ENCODE data around the gene GFOD1.

GFOD1 gene, protein sequence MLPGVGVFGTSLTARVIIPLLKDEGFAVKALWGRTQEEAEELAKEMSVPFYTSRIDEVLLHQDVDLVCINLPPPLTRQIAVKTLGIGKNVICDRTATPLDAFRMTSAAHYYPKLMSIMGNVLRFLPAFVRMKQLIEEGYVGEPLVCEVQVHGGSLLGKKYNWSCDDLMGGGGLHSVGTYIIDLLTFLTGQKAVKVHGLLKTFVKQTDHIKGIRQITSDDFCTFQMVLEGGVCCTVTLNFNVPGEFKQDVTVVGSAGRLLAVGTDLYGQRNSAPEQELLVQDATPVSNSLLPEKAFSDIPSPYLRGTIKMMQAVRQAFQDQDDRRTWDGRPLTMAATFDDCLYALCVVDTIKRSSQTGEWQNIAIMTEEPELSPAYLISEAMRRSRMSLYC

DNA sequence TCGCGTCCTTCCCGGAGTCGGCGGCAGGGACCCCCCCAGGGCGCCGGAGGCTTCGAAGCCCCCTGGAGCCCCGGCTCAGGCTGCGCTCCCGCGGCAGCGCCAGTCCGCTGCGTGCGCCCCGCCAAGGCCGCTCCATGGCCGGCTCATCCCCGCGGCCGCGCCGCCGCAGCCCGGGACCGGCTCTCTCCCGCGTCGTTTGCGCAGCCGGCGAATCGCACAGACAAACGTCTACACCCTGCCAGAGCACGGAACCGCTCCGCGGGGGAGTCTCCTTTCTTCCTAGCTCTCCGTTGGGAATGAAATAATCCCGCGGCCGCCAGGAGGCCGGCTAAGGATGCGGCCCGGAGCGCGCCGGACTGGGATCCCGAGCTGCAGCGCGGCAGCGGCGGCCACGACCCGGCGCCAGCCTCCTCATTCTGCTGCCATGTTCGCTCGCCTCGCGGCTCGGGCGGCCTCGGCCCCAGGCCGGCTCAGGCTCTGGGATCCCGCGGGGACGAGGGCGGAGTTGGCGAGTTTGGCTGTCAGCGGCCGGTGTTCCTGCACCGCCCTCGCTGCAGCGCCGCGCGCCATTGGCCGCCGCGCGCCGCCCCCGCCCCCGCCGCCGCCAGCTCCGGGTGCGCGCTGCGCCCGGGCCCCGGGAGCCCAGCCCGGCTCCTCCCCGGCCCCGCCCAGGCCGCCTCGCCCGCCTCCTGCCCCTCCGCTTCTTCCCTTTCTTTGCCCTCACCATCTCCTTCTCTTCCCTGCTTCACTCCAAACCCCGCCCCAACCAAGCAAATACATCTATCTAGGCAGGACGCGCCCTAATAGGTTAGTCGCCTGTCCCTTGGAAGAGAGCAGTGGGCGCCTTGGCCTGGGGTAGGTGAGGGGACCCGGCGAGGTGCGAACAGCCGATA is at the start of gene GFOD1:
GFOD1 (minus strand) TSS at position 479 of the 893 bp plus-strand sequence. CDS start 710 bp downstream, outside the sequence.
- peak; percentile 93 for ATAC-seq
- H3K36me3 Mint-ChIP-seq, result no peaks in the 10 kb centered on the region
- H3K4me3 Mint-ChIP-seq, result peak within 1 kb of the TSS; percentile 89
- H3K27me3 Mint-ChIP-seq, result no peaks in the 10 kb centered on the region
- H3K4me1 Mint-ChIP-seq, result peaks cover 42% of the 10 kb centered on the region
- H3K9me3 Mint-ChIP-seq, result no peaks in the 10 kb centered on the region
- peak within 1 kb of the TSS; percentile 76 for H3K27ac Mint-ChIP-seq

GRCh38 chr6:13536796-13537526 is 49.6 kb upstream of the GFOD1 start:
- Mint-ChIP-seq H3K9me3 (no peaks in the 10 kb centered on the region), H3K4me3 (no peak overlapping the region), H3K4me1 (peaks cover 16% of the 10 kb centered on the region), H3K27ac (no peak overlapping the region), H3K27me3 (no peaks in the 10 kb centered on the region), H3K36me3 (no peaks in the 10 kb centered on the region)
- no peak for ATAC-seq

DNA sequence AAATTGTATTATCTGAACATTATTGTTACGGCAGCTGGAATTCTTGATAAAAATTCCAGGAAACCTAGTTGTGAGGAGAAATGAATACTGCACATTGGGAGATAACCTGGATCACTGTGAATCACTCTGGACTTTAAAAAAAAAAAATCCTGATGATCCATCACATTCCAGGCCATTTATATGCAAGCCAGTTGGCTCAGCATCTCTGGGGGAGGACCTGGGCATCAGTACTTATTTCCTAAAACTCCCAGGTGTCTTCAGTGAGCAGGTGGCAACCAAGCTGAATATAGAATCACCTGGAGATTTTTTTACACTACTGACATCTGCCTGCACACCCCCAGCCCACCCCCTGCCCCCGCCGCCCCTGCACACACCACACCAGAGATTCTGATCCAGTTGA is 47.9 kb upstream of the GFOD1 start:
- ATAC-seq, result no peak

GRCh38 chr6:13534536-13534935 is 47.1 kb upstream of the GFOD1 start:
- Mint-ChIP-seq H3K4me1 (peaks cover 14% of the 10 kb centered on the region), H3K9me3 (no peaks in the 10 kb centered on the region), H3K27me3 (no peaks in the 10 kb centered on the region), H3K4me3 (no peak overlapping the region), H3K27ac (no peak overlapping the region), H3K36me3 (no peaks in the 10 kb centered on the region)
- ATAC-seq, result no peak

More for the DNA sequence above, 47.9 kb upstream of the GFOD1 start:
- Mint-ChIP-seq H3K36me3 (no peaks in the 10 kb centered on the region), H3K27ac (no peak overlapping the region), H3K4me3 (no peak overlapping the region), H3K9me3 (no peaks in the 10 kb centered on the region), H3K27me3 (no peaks in the 10 kb centered on the region), H3K4me1 (peaks cover 16% of the 10 kb centered on the region)

DNA sequence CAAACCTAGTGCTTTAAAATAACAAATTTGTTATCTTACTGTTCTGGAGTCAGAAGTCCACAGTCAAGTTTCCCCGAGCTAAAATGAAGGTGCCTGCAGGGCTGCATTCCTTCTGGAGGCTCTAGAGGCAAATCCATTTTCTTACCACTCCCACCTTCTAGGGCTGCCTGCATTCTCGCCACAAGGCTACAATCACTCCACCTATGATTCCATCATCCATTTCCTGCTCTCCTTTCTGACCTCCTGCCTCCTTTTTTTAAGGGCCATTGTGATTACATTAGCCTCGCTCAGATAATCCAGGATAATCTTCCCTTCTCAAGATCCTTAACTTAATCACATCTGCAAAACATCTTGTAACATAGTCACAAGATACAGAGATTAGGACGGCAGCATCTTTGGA is 44.6 kb upstream of the GFOD1 start:
- H3K4me1 Mint-ChIP-seq, result peaks cover 15% of the 10 kb centered on the region
- H3K4me3 Mint-ChIP-seq, result no peak overlapping the region
- no peak overlapping the region for H3K27ac Mint-ChIP-seq
- ATAC-seq, result no peak
- no peaks in the 10 kb centered on the region for H3K9me3 Mint-ChIP-seq
- no peaks in the 10 kb centered on the region for H3K27me3 Mint-ChIP-seq
- no peaks in the 10 kb centered on the region for H3K36me3 Mint-ChIP-seq

GRCh38 chr6:13528777-13529343 is 41.5 kb upstream of the GFOD1 start:
- Mint-ChIP-seq H3K27ac (peak overlapping the region; percentile 52), H3K36me3 (no peaks in the 10 kb centered on the region), H3K9me3 (no peaks in the 10 kb centered on the region), H3K4me1 (peaks cover 33% of the 10 kb centered on the region), H3K27me3 (no peaks in the 10 kb centered on the region), H3K4me3 (no peak overlapping the region)
- ATAC-seq, result no peak

GRCh38 chr6:13528232-13528631 is 40.8 kb upstream of the GFOD1 start:
- Mint-ChIP-seq H3K27ac (peak overlapping the region; percentile 52), H3K9me3 (no peaks in the 10 kb centered on the region), H3K4me3 (no peak overlapping the region), H3K27me3 (no peaks in the 10 kb centered on the region), H3K36me3 (no peaks in the 10 kb centered on the region), H3K4me1 (peaks cover 33% of the 10 kb centered on the region)
- ATAC-seq, result no peak

- peak overlapping the region; percentile 80 for H3K27ac Mint-ChIP-seq
- no peak for ATAC-seq
- no peaks in the 10 kb centered on the region for H3K27me3 Mint-ChIP-seq
- H3K9me3 Mint-ChIP-seq, result no peaks in the 10 kb centered on the region
- no peaks in the 10 kb centered on the region for H3K36me3 Mint-ChIP-seq
- H3K4me1 Mint-ChIP-seq, result peaks cover 28% of the 10 kb centered on the region
- H3K4me3 Mint-ChIP-seq, result no peak overlapping the region
These were observed 40.3 kb upstream of the GFOD1 start for GRCh38 chr6:13527671-13528056.

DNA sequence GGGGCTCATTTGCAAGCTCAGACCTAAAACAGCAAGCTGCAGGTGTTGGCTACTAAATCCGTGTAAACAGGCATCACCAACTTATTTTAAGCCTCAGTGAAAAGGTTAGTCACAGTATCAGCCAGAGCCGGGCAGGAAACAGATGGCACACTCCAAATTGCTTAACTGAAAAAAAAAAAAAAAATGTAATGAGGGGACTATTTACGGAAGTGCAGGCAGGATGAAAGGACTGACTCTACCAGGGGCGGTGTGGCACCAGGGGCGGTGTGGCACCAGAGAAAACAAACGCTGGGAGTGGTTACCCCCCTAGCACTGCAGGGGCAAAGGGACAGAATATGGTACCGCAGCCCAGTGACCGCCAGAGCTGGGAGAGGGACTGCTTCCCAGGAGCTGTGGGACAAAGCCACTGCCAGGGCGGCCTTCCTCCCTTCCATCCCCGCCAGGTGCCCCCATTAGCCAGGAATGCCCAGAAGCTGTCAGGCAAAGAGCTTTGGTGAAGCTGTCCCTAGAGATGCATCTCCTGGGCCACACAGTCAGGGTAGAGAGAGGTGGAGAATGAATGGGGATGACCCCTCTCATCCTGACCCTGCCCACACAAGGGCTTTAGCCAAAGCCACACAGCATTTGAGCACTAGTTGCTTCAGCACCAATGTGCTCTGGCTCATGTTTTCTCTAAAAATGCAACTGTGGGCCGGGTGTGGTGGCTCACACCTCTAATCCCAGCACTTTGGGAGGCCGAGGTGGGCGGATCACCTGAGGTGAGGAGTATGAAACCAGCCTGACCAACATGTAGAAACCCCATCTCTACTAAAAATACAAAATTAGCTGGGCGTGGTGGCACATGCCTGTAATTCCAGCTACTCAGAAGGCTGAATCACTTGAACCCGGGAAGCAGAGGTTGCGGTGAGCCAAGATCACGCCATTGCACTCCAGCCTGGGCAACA is 39.6 kb upstream of the GFOD1 start:
- H3K9me3 Mint-ChIP-seq, result no peaks in the 10 kb centered on the region
- peaks cover 27% of the 10 kb centered on the region for H3K4me1 Mint-ChIP-seq
- H3K27ac Mint-ChIP-seq, result peak overlapping the region; percentile 80
- peak; percentile 95 for ATAC-seq
- no peaks in the 10 kb centered on the region for H3K27me3 Mint-ChIP-seq
- peak overlapping the region; percentile 0 for H3K4me3 Mint-ChIP-seq
- no peaks in the 10 kb centered on the region for H3K36me3 Mint-ChIP-seq

DNA sequence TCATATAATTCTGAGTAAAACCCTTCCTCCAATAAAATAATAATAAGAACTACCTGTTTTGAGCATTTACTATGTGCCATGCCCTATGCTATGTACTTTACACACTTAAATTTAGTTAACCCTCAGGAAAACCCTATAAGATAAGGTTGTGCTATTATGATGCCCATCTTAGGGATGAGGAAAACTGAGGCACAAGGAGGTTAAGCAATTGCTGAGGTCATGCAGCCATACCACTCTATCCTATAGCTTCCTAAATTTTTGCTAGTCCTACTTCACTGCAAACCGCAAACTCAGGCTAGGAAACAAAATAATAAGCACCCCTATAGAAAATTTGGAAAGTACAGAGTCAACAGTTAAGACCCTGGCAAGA is 38.9 kb upstream of the GFOD1 start:
- peak overlapping the region; percentile 80 for H3K27ac Mint-ChIP-seq
- no peaks in the 10 kb centered on the region for H3K9me3 Mint-ChIP-seq
- H3K36me3 Mint-ChIP-seq, result no peaks in the 10 kb centered on the region
- H3K4me3 Mint-ChIP-seq, result no peak overlapping the region
- ATAC-seq, result no peak
- H3K27me3 Mint-ChIP-seq, result no peaks in the 10 kb centered on the region
- H3K4me1 Mint-ChIP-seq, result peaks cover 27% of the 10 kb centered on the region

GRCh38 chr6:13524801-13525508 is 37.6 kb upstream of the GFOD1 start:
- H3K4me3 Mint-ChIP-seq, result no peak overlapping the region
- H3K4me1 Mint-ChIP-seq, result peaks cover 27% of the 10 kb centered on the region
- no peaks in the 10 kb centered on the region for H3K36me3 Mint-ChIP-seq
- H3K27me3 Mint-ChIP-seq, result no peaks in the 10 kb centered on the region
- peak overlapping the region; percentile 80 for H3K27ac Mint-ChIP-seq
- ATAC-seq, result no peak
- no peaks in the 10 kb centered on the region for H3K9me3 Mint-ChIP-seq

- H3K27me3 Mint-ChIP-seq, result no peaks in the 10 kb centered on the region
- peak overlapping the region; percentile 80 for H3K27ac Mint-ChIP-seq
- H3K36me3 Mint-ChIP-seq, result no peaks in the 10 kb centered on the region
- no peak overlapping the region for H3K4me3 Mint-ChIP-seq
- H3K9me3 Mint-ChIP-seq, result no peaks in the 10 kb centered on the region
- peaks cover 27% of the 10 kb centered on the region for H3K4me1 Mint-ChIP-seq
- ATAC-seq, result no peak
These were observed 36.6 kb upstream of the GFOD1 start for GRCh38 chr6:13523826-13524622.

DNA sequence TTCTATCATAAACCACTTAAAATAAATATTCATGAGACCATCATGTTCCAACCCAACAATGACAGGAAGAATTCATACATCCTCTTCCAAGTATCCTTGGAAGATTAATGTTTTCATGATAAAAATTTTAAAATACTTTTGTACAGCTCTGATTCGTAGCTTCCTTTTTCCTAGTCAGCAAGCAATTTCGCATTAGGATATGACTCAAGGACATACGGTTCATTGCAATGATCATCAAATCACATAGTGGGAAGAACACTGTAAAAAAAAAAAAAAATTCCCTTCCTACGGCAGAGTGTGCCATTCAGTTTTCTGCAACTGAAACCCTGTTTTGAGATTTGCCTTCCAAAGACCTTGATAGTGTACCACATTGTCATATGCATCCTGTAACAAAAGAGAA is 35.3 kb upstream of the GFOD1 start:
- H3K9me3 Mint-ChIP-seq, result no peaks in the 10 kb centered on the region
- no peak overlapping the region for H3K27ac Mint-ChIP-seq
- no peak overlapping the region for H3K4me3 Mint-ChIP-seq
- H3K36me3 Mint-ChIP-seq, result no peaks in the 10 kb centered on the region
- peaks cover 25% of the 10 kb centered on the region for H3K4me1 Mint-ChIP-seq
- no peaks in the 10 kb centered on the region for H3K27me3 Mint-ChIP-seq
- ATAC-seq, result no peak

Data from stimulated activated memory B cell treated with anti-CD40 and anti-IgM and Interleukin-4, amounts not matched to agents 10 μg/mL and 1 μg/mL and 100 μg/mL, for 72 hours (primary cell).